NT2/D1 (cell line): Measurements from ENCODE around the gene SPEN.

Source experiments
- DNase-seq: peaks from one replicate; pipeline ENCODE4 v3.0.0-alpha.2; 2011; ENCODE audit warnings: low read depth, low spot score
- H3K27me3 ChIP-seq: 2 replicates; pipeline ENCODE4 v1.6.0; 2011; ENCODE audit warnings: mild to moderate bottlenecking; ENCODE audit not compliant: insufficient read length, insufficient read depth
- H3K36me3 ChIP-seq: 2 replicates; pipeline ENCODE4 v1.6.1; 2011; ENCODE audit warnings: mild to moderate bottlenecking, low read length, mixed read lengths; ENCODE audit not compliant: insufficient read depth, insufficient read length
- H3K4me1 ChIP-seq: 2 replicates; pipeline ENCODE4 v1.5.1; 2011; ENCODE audit not compliant: insufficient read depth, insufficient read length
- H3K4me3 ChIP-seq: 2 replicates; pipeline ENCODE4 v1.5.1; 2011; ENCODE audit warnings: low read depth; ENCODE audit not compliant: insufficient read length
- H3K9ac ChIP-seq: 2 replicates; pipeline ENCODE4 v1.6.0; 2011; ENCODE audit warnings: low read depth; ENCODE audit not compliant: insufficient read length
- H3K9me3 ChIP-seq: 2 replicates; pipeline ENCODE4 v1.5.1; 2011; ENCODE audit warnings: mild to moderate bottlenecking, low read length; ENCODE audit not compliant: insufficient read depth
- SUZ12 ChIP-seq: IDR thresholded peaks from 2 replicates; pipeline ENCODE4 v1.6.1; 2011; ENCODE audit not compliant: insufficient read length, insufficient read depth; ENCODE audit errors: extremely low read depth
- YY1 ChIP-seq: IDR thresholded peaks from 2 replicates; pipeline ENCODE4 v1.6.1; 2011; ENCODE audit not compliant: insufficient read length, insufficient read depth
- ZNF274 ChIP-seq: IDR thresholded peaks from 2 replicates; pipeline ENCODE4 v1.6.1; 2011; ENCODE audit warnings: mild to moderate bottlenecking, low read depth, low read length

Gene SPEN

DNA sequence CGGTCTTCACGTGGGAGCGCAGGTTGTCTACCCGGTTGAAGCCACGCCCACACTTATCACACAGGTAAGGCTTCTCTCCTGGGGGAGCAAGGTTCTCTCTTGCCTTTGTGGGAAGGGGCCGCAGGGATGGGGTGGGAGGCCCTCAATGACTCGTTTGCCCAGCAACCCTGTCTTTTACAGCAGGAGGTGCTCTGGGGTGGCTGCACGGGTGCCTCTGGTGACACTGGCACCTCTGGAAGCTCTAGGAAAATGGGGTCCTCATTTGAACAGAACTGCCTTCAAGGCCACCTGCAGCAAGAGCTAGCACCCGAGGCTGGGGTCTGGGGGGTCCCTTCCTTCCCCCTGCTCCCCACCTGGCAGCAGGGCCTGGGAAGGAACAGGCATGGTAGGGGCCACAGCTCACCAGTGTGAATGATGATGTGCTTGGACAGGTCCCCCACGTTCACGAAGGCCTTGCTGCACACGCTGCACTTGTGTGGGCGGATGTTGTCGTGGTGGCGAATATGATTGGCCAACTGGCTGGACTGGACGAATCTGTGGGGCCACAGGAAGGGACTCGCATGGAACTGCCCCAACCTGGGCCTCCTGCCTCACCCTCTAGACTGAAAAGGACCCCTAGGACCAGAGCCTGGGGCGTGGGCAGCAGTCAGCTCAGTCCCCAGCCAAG lies 95.3 kb downstream of the SPEN start:
- no peak overlapping the region for H3K9ac ChIP-seq
- no peaks in the 10 kb centered on the region for H3K9me3 ChIP-seq
- DNase-seq = no peak
- H3K4me1 ChIP-seq = no peaks in the 10 kb centered on the region
- TF ChIP-seq YY1 (no peak), ZNF274 (no peak), SUZ12 (no peak)
- H3K36me3 ChIP-seq = peaks cover 96% of the 10 kb centered on the region
- no peaks in the 10 kb centered on the region for H3K27me3 ChIP-seq
- H3K4me3 ChIP-seq = no peak overlapping the region

GRCh38 chr1:15943328-15943991 lies 96.0 kb downstream of the SPEN start:
- DNase-seq = no peak
- H3K9ac ChIP-seq = no peak overlapping the region
- H3K9me3 ChIP-seq = no peaks in the 10 kb centered on the region
- no peak overlapping the region for H3K4me3 ChIP-seq
- H3K27me3 ChIP-seq = no peaks in the 10 kb centered on the region
- no peaks in the 10 kb centered on the region for H3K4me1 ChIP-seq
- peaks cover 97% of the 10 kb centered on the region for H3K36me3 ChIP-seq
- TF ChIP-seq YY1 (no peak), SUZ12 (no peak), ZNF274 (no peak)

GRCh38 chr1:15943992-15944307 lies 96.4 kb downstream of the SPEN start:
- Histone ChIP-seq H3K36me3 (peaks cover 92% of the 10 kb centered on the region), H3K27me3 (no peaks in the 10 kb centered on the region), H3K9ac (no peak overlapping the region), H3K4me1 (no peaks in the 10 kb centered on the region), H3K4me3 (no peak overlapping the region), H3K9me3 (no peaks in the 10 kb centered on the region)
- no peak for DNase-seq
- TF ChIP-seq YY1 (no peak), ZNF274 (no peak), SUZ12 (no peak)

DNA sequence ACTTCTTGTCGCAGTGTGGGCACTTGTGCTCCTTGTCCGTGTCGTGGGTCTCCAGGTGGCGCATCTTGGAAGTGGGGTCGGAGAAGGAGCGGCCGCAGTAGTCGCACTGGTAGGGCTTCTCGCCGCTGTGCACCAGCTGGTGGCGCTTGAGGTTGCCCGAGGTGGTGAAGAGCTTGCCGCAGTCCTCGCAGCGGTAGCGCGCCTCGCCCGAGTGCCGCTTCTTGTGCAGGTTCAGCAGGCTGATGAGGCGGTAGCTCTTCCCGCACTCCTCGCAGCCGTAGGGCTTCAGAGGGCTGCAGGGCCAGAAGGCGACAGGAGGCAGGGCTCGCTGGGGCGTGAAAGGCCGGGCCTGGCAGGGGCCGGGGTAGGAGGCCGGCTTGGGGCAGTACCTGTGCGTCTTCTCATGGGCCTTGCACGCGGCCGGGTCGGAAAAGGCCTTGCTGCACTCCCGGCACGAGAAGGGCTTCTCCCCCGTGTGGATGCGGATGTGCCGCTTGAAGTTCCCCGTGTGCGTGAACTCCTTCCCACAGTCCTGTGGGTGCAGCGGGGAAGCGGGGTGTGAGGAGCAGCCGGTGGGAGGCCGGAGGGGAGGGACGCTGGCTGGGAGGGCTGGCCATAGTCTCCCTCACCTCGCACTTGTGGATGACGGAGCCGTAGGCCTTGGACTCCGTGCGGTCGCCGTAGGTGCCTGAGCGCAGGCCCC lies 97.0 kb downstream of the SPEN start:
- H3K9me3 ChIP-seq = no peaks in the 10 kb centered on the region
- H3K4me1 ChIP-seq = peaks cover 2% of the 10 kb centered on the region
- no peak for DNase-seq
- TF ChIP-seq YY1 = no peak
- TF ChIP-seq ZNF274 = no peak
- no peak for TF ChIP-seq SUZ12
- H3K36me3 ChIP-seq = peaks cover 87% of the 10 kb centered on the region
- no peak overlapping the region for H3K9ac ChIP-seq
- H3K27me3 ChIP-seq = no peaks in the 10 kb centered on the region
- H3K4me3 ChIP-seq = no peak overlapping the region

- TF ChIP-seq ZNF274 (no peak), YY1 (no peak), SUZ12 (no peak)
- Histone ChIP-seq H3K4me1 (peaks cover 7% of the 10 kb centered on the region), H3K27me3 (no peaks in the 10 kb centered on the region), H3K4me3 (no peak overlapping the region), H3K9ac (no peak overlapping the region), H3K9me3 (no peaks in the 10 kb centered on the region), H3K36me3 (peaks cover 80% of the 10 kb centered on the region)
- DNase-seq = no peak
Observed at GRCh38 chr1:15945011-15945831, 97.7 kb downstream of the SPEN start.

DNA sequence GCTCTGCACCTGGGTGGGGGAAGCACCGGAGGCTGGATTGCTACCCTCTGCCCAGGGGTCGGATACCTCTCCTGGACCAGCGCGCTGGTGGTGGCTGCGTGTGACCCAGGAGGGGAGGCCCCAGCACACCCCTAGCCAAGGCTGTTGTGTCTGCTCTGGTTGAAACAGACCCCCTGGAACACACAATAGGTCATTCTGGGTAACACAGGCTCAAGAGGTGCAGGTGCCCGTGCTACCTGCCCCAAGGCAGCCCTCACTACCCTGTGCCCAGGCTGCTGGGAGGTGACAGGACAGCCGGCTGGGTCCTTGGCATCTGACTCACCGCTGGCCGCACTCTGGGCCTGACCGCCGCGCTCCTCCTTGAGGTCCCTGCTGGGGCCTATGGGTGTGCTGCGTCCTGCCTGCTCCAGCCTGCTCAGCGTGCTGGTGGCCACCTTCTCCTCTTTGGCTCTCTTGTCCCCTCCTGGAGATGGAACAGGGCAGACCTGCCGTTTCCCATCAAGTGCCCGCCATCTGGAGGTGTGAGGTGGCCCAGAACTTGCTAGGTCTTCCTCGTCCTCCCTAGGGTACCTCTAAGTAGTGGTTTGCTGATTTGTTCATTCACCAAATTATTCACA lies 98.4 kb downstream of the SPEN start:
- Histone ChIP-seq H3K27me3 (no peaks in the 10 kb centered on the region), H3K9me3 (no peaks in the 10 kb centered on the region), H3K4me3 (no peak overlapping the region), H3K4me1 (peaks cover 8% of the 10 kb centered on the region), H3K36me3 (peaks cover 73% of the 10 kb centered on the region), H3K9ac (no peak overlapping the region)
- no peak for DNase-seq
- TF ChIP-seq SUZ12 (no peak), ZNF274 (no peak), YY1 (no peak)
